HEK293 (cell line): ENCODE data around the gene SCAMP3.

Experiments used
- KLF9 ChIP-seq: fragments of 450-650 bp; formaldehyde crosslinking; IDR thresholded peaks from 2 replicates; pipeline ENCODE4 v1.5.1; 2016; ENCODE audit warnings: missing biosample characterization, missing genetic modification characterization, low read depth
- OVOL3 ChIP-seq: fragments of 450-650 bp; formaldehyde crosslinking; IDR thresholded peaks from 2 replicates; pipeline ENCODE4 v1.5.1; 2016; ENCODE audit warnings: missing biosample characterization, missing genetic modification characterization
- SCRT1 ChIP-seq: fragments of 450-650 bp; formaldehyde crosslinking; IDR thresholded peaks from 2 replicates; pipeline ENCODE4 v1.5.1; 2016; ENCODE audit warnings: missing biosample characterization, missing genetic modification characterization, borderline replicate concordance
- ZBTB7A ChIP-seq: fragments of 450-650 bp; formaldehyde crosslinking; IDR thresholded peaks from 2 replicates; pipeline ENCODE4 v1.5.1; 2016; ENCODE audit warnings: low read depth, missing biosample characterization, missing genetic modification characterization
- ZBTB8A ChIP-seq: fragments of 450-650 bp; formaldehyde crosslinking; IDR thresholded peaks from 2 replicates; pipeline ENCODE4 v1.5.1; 2016; ENCODE audit warnings: missing biosample characterization, missing genetic modification characterization
- ZNF133 ChIP-seq: fragments of 450-650 bp; formaldehyde crosslinking; IDR thresholded peaks from 2 replicates; pipeline ENCODE4 v1.5.1; 2016; ENCODE audit warnings: missing biosample characterization, missing genetic modification characterization
- ZNF302 ChIP-seq: fragments of 450-650 bp; formaldehyde crosslinking; IDR thresholded peaks from 2 replicates; pipeline ENCODE4 v1.5.1; 2016; ENCODE audit warnings: missing biosample characterization, missing genetic modification characterization, low read depth
- ZNF335 ChIP-seq: fragments of 450-650 bp; formaldehyde crosslinking; conservative IDR thresholded peaks from 2 replicates; pipeline ENCODE4 v1.5.1; 2016; ENCODE audit warnings: missing biosample characterization, missing genetic modification characterization
- ZNF394 ChIP-seq: fragments of 450-650 bp; formaldehyde crosslinking; IDR thresholded peaks from 2 replicates; pipeline ENCODE4 v1.5.1; 2016; ENCODE audit warnings: missing biosample characterization, missing genetic modification characterization, mild to moderate bottlenecking, moderate library complexity, borderline replicate concordance
- ZNF514 ChIP-seq: fragments of 450-650 bp; formaldehyde crosslinking; IDR thresholded peaks from 2 replicates; pipeline ENCODE4 v1.5.1; 2016; ENCODE audit warnings: missing biosample characterization, missing genetic modification characterization
- ZNF610 ChIP-seq: fragments of 450-650 bp; formaldehyde crosslinking; IDR thresholded peaks from 2 replicates; pipeline ENCODE4 v1.5.1; 2016; ENCODE audit warnings: missing biosample characterization, missing genetic modification characterization, borderline replicate concordance
- ZNF629 ChIP-seq: fragments of 450-650 bp; formaldehyde crosslinking; IDR thresholded peaks from 2 replicates; pipeline ENCODE4 v1.5.1; 2017; ENCODE audit warnings: missing biosample characterization, missing genetic modification characterization
- TF ChIP-seq, protein P1 (sequence below): fragments of 450-650 bp; formaldehyde crosslinking; conservative IDR thresholded peaks from 2 replicates; pipeline ENCODE4 v1.5.1; 2016; ENCODE audit warnings: low read depth, missing biosample characterization, missing genetic modification characterization
- TF ChIP-seq, protein P2 (sequence below): fragments of 450-650 bp; formaldehyde crosslinking; IDR thresholded peaks from 2 replicates; pipeline ENCODE4 v1.5.1; 2016; ENCODE audit warnings: missing biosample characterization, missing genetic modification characterization, borderline replicate concordance
- TF ChIP-seq, protein P3 (sequence below): fragments of 450-650 bp; formaldehyde crosslinking; IDR thresholded peaks from 2 replicates; pipeline ENCODE4 v1.5.1; 2016; ENCODE audit warnings: missing biosample characterization, missing genetic modification characterization
- TF ChIP-seq, protein P4 (sequence below): fragments of 450-650 bp; formaldehyde crosslinking; IDR thresholded peaks from 2 replicates; pipeline ENCODE4 v1.5.1; 2017; ENCODE audit warnings: missing biosample characterization, missing genetic modification characterization
- TF ChIP-seq, protein P5 (sequence below): fragments of 450-650 bp; formaldehyde crosslinking; IDR thresholded peaks from 2 replicates; pipeline ENCODE4 v1.5.1; 2016; ENCODE audit warnings: missing biosample characterization, missing genetic modification characterization

Gene SCAMP3

DNA sequence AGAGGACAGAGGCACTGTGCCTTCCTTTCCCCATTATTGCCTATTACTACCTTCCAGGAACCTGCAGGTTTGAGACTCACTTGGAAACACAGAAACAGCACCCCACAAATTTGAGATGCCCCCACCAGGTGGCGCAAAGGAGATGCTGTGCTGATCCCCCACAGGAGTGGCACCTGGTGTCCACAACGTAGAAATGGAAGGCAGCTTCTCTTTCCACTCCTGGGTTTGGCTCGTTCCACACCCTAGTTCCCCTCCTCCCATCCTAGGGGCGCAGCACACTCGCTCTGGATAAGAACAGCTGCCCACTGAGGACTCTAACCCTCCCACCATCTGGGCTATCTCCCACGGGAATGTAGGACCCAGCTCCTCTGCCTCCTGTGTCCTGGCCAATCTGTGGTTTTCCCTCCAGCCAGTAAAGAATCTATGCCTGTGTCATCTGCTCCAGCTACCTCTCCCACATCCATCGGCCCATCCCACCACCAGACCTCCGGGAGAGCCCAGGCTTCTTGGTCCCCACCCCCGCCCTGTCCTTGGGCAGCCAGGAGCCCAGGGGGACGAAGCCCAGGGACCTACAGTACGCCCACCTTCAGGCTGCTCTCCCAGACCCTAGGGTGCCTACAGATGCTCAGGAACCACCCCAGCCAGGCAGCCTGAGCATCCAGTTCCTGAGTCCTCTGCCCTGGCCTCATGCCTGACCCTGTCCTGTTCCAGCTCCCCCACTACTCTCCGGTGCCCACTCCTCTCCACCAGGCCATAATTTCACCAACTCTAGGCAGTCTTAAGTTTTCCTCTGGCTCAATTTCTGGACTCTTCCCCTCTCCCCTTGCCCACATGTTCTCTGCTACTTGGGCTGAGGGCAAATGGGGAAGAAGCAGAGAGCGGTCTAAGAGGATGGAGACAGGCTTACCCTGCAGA is 55.0 kb downstream of the SCAMP3 start (continued):
- peak; percentile 16; the same call in 1 of the 2 replicates for TF ChIP-seq ZNF629
- TF ChIP-seq, protein P1, sequence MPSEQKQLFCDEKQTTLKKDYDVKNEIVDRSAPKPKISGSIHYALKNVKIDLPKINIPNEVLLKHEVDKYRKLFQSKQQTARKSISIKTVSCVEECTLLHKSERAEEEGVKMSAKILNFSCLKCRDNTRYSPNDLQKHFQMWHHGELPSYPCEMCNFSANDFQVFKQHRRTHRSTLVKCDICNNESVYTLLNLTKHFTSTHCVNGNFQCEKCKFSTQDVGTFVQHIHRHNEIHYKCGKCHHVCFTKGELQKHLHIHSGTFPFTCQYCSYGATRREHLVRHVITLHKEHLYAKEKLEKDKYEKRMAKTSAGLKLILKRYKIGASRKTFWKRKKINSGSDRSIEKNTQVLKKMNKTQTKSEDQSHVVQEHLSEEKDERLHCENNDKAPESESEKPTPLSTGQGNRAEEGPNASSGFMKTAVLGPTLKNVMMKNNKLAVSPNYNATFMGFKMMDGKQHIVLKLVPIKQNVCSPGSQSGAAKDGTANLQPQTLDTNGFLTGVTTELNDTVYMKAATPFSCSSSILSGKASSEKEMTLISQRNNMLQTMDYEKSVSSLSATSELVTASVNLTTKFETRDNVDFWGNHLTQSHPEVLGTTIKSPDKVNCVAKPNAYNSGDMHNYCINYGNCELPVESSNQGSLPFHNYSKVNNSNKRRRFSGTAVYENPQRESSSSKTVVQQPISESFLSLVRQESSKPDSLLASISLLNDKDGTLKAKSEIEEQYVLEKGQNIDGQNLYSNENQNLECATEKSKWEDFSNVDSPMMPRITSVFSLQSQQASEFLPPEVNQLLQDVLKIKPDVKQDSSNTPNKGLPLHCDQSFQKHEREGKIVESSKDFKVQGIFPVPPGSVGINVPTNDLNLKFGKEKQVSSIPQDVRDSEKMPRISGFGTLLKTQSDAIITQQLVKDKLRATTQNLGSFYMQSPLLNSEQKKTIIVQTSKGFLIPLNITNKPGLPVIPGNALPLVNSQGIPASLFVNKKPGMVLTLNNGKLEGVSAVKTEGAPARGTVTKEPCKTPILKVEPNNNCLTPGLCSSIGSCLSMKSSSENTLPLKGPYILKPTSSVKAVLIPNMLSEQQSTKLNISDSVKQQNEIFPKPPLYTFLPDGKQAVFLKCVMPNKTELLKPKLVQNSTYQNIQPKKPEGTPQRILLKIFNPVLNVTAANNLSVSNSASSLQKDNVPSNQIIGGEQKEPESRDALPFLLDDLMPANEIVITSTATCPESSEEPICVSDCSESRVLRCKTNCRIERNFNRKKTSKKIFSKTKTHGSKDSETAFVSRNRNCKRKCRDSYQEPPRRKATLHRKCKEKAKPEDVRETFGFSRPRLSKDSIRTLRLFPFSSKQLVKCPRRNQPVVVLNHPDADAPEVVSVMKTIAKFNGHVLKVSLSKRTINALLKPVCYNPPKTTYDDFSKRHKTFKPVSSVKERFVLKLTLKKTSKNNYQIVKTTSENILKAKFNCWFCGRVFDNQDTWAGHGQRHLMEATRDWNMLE (tag by site-specific recombination), result no peak
- TF ChIP-seq, protein P2, sequence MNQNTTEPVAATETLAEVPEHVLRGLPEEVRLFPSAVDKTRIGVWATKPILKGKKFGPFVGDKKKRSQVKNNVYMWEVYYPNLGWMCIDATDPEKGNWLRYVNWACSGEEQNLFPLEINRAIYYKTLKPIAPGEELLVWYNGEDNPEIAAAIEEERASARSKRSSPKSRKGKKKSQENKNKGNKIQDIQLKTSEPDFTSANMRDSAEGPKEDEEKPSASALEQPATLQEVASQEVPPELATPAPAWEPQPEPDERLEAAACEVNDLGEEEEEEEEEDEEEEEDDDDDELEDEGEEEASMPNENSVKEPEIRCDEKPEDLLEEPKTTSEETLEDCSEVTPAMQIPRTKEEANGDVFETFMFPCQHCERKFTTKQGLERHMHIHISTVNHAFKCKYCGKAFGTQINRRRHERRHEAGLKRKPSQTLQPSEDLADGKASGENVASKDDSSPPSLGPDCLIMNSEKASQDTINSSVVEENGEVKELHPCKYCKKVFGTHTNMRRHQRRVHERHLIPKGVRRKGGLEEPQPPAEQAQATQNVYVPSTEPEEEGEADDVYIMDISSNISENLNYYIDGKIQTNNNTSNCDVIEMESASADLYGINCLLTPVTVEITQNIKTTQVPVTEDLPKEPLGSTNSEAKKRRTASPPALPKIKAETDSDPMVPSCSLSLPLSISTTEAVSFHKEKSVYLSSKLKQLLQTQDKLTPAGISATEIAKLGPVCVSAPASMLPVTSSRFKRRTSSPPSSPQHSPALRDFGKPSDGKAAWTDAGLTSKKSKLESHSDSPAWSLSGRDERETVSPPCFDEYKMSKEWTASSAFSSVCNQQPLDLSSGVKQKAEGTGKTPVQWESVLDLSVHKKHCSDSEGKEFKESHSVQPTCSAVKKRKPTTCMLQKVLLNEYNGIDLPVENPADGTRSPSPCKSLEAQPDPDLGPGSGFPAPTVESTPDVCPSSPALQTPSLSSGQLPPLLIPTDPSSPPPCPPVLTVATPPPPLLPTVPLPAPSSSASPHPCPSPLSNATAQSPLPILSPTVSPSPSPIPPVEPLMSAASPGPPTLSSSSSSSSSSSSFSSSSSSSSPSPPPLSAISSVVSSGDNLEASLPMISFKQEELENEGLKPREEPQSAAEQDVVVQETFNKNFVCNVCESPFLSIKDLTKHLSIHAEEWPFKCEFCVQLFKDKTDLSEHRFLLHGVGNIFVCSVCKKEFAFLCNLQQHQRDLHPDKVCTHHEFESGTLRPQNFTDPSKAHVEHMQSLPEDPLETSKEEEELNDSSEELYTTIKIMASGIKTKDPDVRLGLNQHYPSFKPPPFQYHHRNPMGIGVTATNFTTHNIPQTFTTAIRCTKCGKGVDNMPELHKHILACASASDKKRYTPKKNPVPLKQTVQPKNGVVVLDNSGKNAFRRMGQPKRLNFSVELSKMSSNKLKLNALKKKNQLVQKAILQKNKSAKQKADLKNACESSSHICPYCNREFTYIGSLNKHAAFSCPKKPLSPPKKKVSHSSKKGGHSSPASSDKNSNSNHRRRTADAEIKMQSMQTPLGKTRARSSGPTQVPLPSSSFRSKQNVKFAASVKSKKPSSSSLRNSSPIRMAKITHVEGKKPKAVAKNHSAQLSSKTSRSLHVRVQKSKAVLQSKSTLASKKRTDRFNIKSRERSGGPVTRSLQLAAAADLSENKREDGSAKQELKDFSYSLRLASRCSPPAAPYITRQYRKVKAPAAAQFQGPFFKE, result no peak
- TF ChIP-seq, protein P3, sequence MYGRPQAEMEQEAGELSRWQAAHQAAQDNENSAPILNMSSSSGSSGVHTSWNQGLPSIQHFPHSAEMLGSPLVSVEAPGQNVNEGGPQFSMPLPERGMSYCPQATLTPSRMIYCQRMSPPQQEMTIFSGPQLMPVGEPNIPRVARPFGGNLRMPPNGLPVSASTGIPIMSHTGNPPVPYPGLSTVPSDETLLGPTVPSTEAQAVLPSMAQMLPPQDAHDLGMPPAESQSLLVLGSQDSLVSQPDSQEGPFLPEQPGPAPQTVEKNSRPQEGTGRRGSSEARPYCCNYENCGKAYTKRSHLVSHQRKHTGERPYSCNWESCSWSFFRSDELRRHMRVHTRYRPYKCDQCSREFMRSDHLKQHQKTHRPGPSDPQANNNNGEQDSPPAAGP (tag by site-specific recombination), result peak; percentile 48; the same call in 1 of the 2 replicates
- peak; percentile 36 for TF ChIP-seq ZNF335 (tag by site-specific recombination)
- no peak for TF ChIP-seq ZNF302 (tag by site-specific recombination)
- no peak for TF ChIP-seq SCRT1 (tag by site-specific recombination)
- TF ChIP-seq OVOL3 (tag by site-specific recombination), result 0 out of 2 replicates have a peak, but pooled peaks have one; percentile 13
- TF ChIP-seq ZBTB7A (tag by site-specific recombination), result peak; percentile 28; the same call in 1 of the 2 replicates
- TF ChIP-seq, protein P4, sequence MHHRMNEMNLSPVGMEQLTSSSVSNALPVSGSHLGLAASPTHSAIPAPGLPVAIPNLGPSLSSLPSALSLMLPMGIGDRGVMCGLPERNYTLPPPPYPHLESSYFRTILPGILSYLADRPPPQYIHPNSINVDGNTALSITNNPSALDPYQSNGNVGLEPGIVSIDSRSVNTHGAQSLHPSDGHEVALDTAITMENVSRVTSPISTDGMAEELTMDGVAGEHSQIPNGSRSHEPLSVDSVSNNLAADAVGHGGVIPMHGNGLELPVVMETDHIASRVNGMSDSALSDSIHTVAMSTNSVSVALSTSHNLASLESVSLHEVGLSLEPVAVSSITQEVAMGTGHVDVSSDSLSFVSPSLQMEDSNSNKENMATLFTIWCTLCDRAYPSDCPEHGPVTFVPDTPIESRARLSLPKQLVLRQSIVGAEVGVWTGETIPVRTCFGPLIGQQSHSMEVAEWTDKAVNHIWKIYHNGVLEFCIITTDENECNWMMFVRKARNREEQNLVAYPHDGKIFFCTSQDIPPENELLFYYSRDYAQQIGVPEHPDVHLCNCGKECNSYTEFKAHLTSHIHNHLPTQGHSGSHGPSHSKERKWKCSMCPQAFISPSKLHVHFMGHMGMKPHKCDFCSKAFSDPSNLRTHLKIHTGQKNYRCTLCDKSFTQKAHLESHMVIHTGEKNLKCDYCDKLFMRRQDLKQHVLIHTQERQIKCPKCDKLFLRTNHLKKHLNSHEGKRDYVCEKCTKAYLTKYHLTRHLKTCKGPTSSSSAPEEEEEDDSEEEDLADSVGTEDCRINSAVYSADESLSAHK (tag by site-specific recombination), result no peak
- no peak for TF ChIP-seq ZNF514 (tag by site-specific recombination)
- peak; percentile 79; the same call in 1 of the 2 replicates for TF ChIP-seq ZNF394
- TF ChIP-seq, protein P5, sequence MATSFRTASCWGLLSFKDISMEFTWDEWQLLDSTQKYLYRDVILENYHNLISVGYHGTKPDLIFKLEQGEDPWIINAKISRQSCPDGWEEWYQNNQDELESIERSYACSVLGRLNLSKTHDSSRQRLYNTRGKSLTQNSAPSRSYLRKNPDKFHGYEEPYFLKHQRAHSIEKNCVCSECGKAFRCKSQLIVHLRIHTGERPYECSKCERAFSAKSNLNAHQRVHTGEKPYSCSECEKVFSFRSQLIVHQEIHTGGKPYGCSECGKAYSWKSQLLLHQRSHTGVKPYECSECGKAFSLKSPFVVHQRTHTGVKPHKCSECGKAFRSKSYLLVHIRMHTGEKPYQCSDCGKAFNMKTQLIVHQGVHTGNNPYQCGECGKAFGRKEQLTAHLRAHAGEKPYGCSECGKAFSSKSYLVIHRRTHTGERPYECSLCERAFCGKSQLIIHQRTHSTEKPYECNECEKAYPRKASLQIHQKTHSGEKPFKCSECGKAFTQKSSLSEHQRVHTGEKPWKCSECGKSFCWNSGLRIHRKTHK (tag by site-specific recombination), result no peak
- no peak for TF ChIP-seq ZNF133 (tag by site-specific recombination)
- no peak for TF ChIP-seq ZNF610 (tag by site-specific recombination)
- 0 out of 2 replicates have a peak, but pooled peaks have one; percentile 25 for TF ChIP-seq ZBTB8A (tag by site-specific recombination)
- TF ChIP-seq KLF9, result peak; percentile 9; the same call in 1 of the 2 replicates
